K562 (cell line): ENCODE data around the gene ITPK1. TPM values are rescaled to one million over a fixed set of nuclear protein-coding genes. Genes with fewer than 3 reads are reported as not detected.

Source experiments
- ATAC-seq: fragments of 200-7000 bp; cut with Tn5 transposase; 3 replicates; pipeline ENCODE4 v1.9.1; 2020; ENCODE audit warnings: moderate library complexity
- BruUV-seq: library from RNA; stranded (reverse); fragments of 400-500 nt; replicated peaks from 2 replicates; lab custom pipeline; 2021; lab: Mats Ljungman, UMichigan
- CTCF ChIA-PET: fragments of 300-600 bp; formaldehyde crosslinking; extraction: SDS; loops from one replicate; lab custom pipeline; 2021; ENCODE audit warnings: low intra/inter-chr PET ratio; lab: Yijun Ruan, JAX
- POLR2A ChIA-PET: fragments of 300-600, 350-650 bp; sonication (Branson Sonifier 250); formaldehyde crosslinking; extraction: SDS; loops from one replicate; lab custom pipeline; 2021; ENCODE audit warnings: antibody characterized with exemption, inconsistent platforms; lab: Yijun Ruan, JAX
- DNase-seq, 4 experiments: peaks; one replicate each; pipeline versions ENCODE4 v3.0.0 to v3.0.0-alpha.2; 2011 to 2018; ENCODE audit warnings: low spot score in 3 of 4, mixed read lengths in 3 of 4; ENCODE audit errors: extremely low read depth in 1 of 4
- FAIRE-seq: peaks from 2 replicates; lab custom pipeline; 2011; peaks lifted over from hg19 to GRCh38; lab: Jason Lieb, UNC
- H2AFZ ChIP-seq: 2 replicates; pipeline ENCODE4 v1.6.0; 2011; ENCODE audit warnings: low read depth, low read length, control low read depth, inconsistent platforms
- H3K27ac ChIP-seq: fragments of 200-600 bp; 3 replicates; pipeline ENCODE4 v1.8.0; 2011; ENCODE audit warnings: low read depth, mild to moderate bottlenecking, control low read depth, inconsistent platforms, low read length, moderate library complexity, mixed read lengths; ENCODE audit errors: extremely low read depth
- H3K27me3 ChIP-seq, 2 experiments: fragments of 300-600 bp in 1 of 2; 2 replicates in 1 of 2; 3 replicates in 1 of 2; pipeline versions ENCODE4 v1.6.0 to v1.8.0; 2011; ENCODE audit warnings: inconsistent platforms in 2 of 2, low read length in 2 of 2, mild to moderate bottlenecking in 1 of 2, mixed read lengths in 1 of 2, moderate library complexity in 1 of 2; ENCODE audit not compliant: control insufficient read depth in 2 of 2, insufficient read depth in 2 of 2
- H3K36me3 ChIP-seq: fragments of 300-600 bp; 3 replicates; pipeline ENCODE4 v1.8.0; 2011; ENCODE audit warnings: mild to moderate bottlenecking, low read length, inconsistent platforms; ENCODE audit not compliant: control insufficient read depth, insufficient read depth
- H3K4me1 ChIP-seq, 2 experiments: fragments of 200-600 bp in 1 of 2; replicated peaks in 1 of 2; 2 replicates in 1 of 2; 3 replicates in 1 of 2; pipeline versions ENCODE4 v1.5.1 to v1.8.0; 2011; ENCODE audit warnings: inconsistent platforms in 2 of 2, low read length in 2 of 2, mild to moderate bottlenecking in 1 of 2, mixed read lengths in 1 of 2, moderate library complexity in 1 of 2; ENCODE audit not compliant: control insufficient read depth in 2 of 2, insufficient read depth in 2 of 2
- H3K4me2 ChIP-seq: 2 replicates; pipeline ENCODE4 v1.6.1; 2011; ENCODE audit warnings: low read length, control low read depth, inconsistent platforms, mixed read lengths; ENCODE audit not compliant: insufficient read depth
- H3K4me3 ChIP-seq: fragments of 200-600 bp; sonication (generic), shearing (Covaris generic); 2 replicates; pipeline ENCODE4 v1.5.1; 2016; ENCODE audit warnings: control low read depth, inconsistent platforms
- H3K79me2 ChIP-seq: fragments of 200-600 bp; 3 replicates; pipeline ENCODE4 v1.8.0; 2011; ENCODE audit warnings: low read length, inconsistent platforms; ENCODE audit not compliant: control insufficient read depth, insufficient read depth
- H3K9ac ChIP-seq, 2 experiments: 2 replicates each; pipeline versions ENCODE4 v1.6.0 to v1.6.1; 2011; ENCODE audit warnings: low read depth in 2 of 2, low read length in 2 of 2, control low read depth in 1 of 2, inconsistent platforms in 1 of 2, mild to moderate bottlenecking in 1 of 2, mixed read lengths in 1 of 2; ENCODE audit not compliant: insufficient read depth in 1 of 2
- H3K9me1 ChIP-seq: one replicate; pipeline ENCODE4 v1.6.0; 2011; ENCODE audit warnings: inconsistent platforms, mild to moderate bottlenecking, low read length, moderate library complexity; ENCODE audit not compliant: control insufficient read depth, insufficient read depth
- H3K9me3 ChIP-seq: replicated peaks from 2 replicates; pipeline ENCODE4 v1.5.1; 2011; ENCODE audit warnings: low read depth, low read length, inconsistent platforms; ENCODE audit not compliant: control insufficient read depth, insufficient read depth
- H4K20me1 ChIP-seq: replicated peaks from 2 replicates; pipeline ENCODE4 v1.6.1; 2011; ENCODE audit warnings: low read length, inconsistent platforms, mixed read lengths; ENCODE audit not compliant: control insufficient read depth, insufficient read depth
- ATF7 ChIP-seq: fragments of 450-650 bp; IDR thresholded peaks from 2 replicates; pipeline ENCODE4 v1.7.1; 2014; ENCODE audit warnings: mild to moderate bottlenecking, moderate library complexity
- CREB3L1 ChIP-seq: fragments of 450-650 bp; IDR thresholded peaks from 2 replicates; pipeline ENCODE4 v1.6.1; 2014; ENCODE audit warnings: low read depth, mild to moderate bottlenecking, moderate library complexity, borderline replicate concordance
- HES1 ChIP-seq: fragments of 450-650 bp; IDR thresholded peaks from 2 replicates; pipeline ENCODE4 v1.6.1; 2016; ENCODE audit warnings: low read depth, mild to moderate bottlenecking, moderate library complexity
- HMBOX1 ChIP-seq: sonication (generic); IDR thresholded peaks from 2 replicates; pipeline ENCODE4 v1.6.1; 2016
- JUND ChIP-seq, 2 experiments: IDR thresholded peaks; 2 replicates in 1 of 2; 3 replicates in 1 of 2; pipeline ENCODE4 v1.6.1; 2011; ENCODE audit warnings: borderline replicate concordance in 2 of 2, low read depth in 2 of 2, low read length in 2 of 2, improper control_type of control experiment in 1 of 2, missing biosample characterization in 1 of 2, missing genetic modification characterization in 1 of 2, missing genetic modification reagents in 1 of 2
- SRF ChIP-seq, 2 experiments: fragments of 250-450, 450-650 bp in 1 of 2; sonication (Bioruptor Pico) in 1 of 2; sonication (generic) in 1 of 2; formaldehyde crosslinking; IDR thresholded peaks; 2 replicates each; pipeline versions ENCODE4 v1.5.0 to v1.5.1; 2020 to 2022; ENCODE audit warnings: mild to moderate bottlenecking in 1 of 2, missing genetic modification reagents in 1 of 2
- ZBTB9 ChIP-seq: fragments of 450-650 bp; formaldehyde crosslinking; IDR thresholded peaks from 2 replicates; pipeline ENCODE4 v1.4.0; 2020; ENCODE audit warnings: mild to moderate bottlenecking, moderate library complexity
- ZFP30 ChIP-seq: fragments of 250-450 bp; sonication (Bioruptor Pico); IDR thresholded peaks from 2 replicates; pipeline ENCODE4 v1.8.0; 2022; ENCODE audit warnings: moderate library complexity, mild to moderate bottlenecking, inconsistent platforms, borderline replicate concordance
- ZNF12 ChIP-seq: sonication (generic); formaldehyde crosslinking; IDR thresholded peaks from 2 replicates; pipeline ENCODE4 v1.4.0; 2020; ENCODE audit warnings: mild to moderate bottlenecking, missing genetic modification reagents
- WGBS: fragments of 100-300 bp; shearing (Covaris generic); methylation state at CpG from one replicate; pipeline ENCODE4 v1.1.6; 2016; ENCODE audit warnings: low coverage, mixed read lengths; ENCODE audit not compliant: insufficient coverage; ENCODE audit errors: missing lambda C conversion rate; 5-methylcytosine and 5-hydroxymethylcytosine counted together
- in situ Hi-C: fragments of 300-500 bp; cut with MboI; formaldehyde crosslinking; loops from 4 replicates; pipeline ENCODE4 v1.15.0; 2018; ENCODE audit warnings: inconsistent platforms, mixed read lengths
- intact Hi-C: fragments of 100-400 bp; cut with micrococcal nuclease; formaldehyde crosslinking; loops from 2 replicates; pipeline ENCODE4 v1.14.2; 2022
- polyA plus RNA-seq, 8 experiments: library from polyadenylated mRNA; depleted of rRNA in 4 of 8; stranded (reverse) in 5 of 8; unstranded in 3 of 8; fragments of >200 nt; fragmentation: Nextera tagmentation in 2 of 8; fragmentation: Illumina TruSeq in 1 of 8; extraction: Ambion mirVana in 2 of 8; extraction: Trizol in 1 of 8; gene quantifications; 2 replicates each; pipeline versions ENCODE4 v1.2.1 to v1.2.3, GENCODE V29; 2011 to 2014; ENCODE audit warnings: inconsistent platforms in 1 of 8, missing spikeins in 1 of 8
- total RNA-seq, 7 experiments: library from RNA; depleted of rRNA in 6 of 7; stranded (reverse); fragments of >200 nt in 6 of 7; fragmentation: Illumina TruSeq in 2 of 7; extraction: Trizol in 2 of 7; gene quantifications; 2 replicates each; pipeline versions ENCODE4 v1.2.1 to v1.2.3, GENCODE V29; 2011 to 2021; ENCODE audit warnings: low replicate concordance in 1 of 7

ITPK1 gene
- total and polyA plus RNA-seq, 9 of the 15 experiments (the other 6 are each of a cell fraction or from before 2014, with no cell fraction given), result 1.2 to 39.2 (median 23.0) TPM

- 67% methylated on average over 11 of the region's 14 CpGs for WGBS
- no peak for TF ChIP-seq ZNF12
- no peak for TF ChIP-seq HES1
- TF ChIP-seq SRF (CRISPR knock-in tag; IDR thresholded peaks at IDR 0.05), result no peak
- TF ChIP-seq ZFP30 (CRISPR knock-in tag), result no peak
- no peak for TF ChIP-seq ZBTB9 (CRISPR knock-in tag)
- no peak for TF ChIP-seq ATF7
- TF ChIP-seq JUND (IDR thresholded peaks at IDR 0.05; ENCODE audit: borderline replicate concordance, low read depth, low read length), result no peak
- no peak for TF ChIP-seq JUND (tag; IDR thresholded peaks at IDR 0.05; ENCODE audit: borderline replicate concordance, low read depth, low read length)
- TF ChIP-seq CREB3L1, result no peak
- TF ChIP-seq HMBOX1, result no peak
- no peaks in the 10 kb centered on the region for H3K9me3 ChIP-seq
- no peak overlapping the region for H3K27ac ChIP-seq
- intact Hi-C loops (no loop called here), in situ Hi-C loops (no loop called here)
- FAIRE-seq (no peak), ATAC-seq (no peak), DNase-seq (no peak)
- no peak overlapping the region for H3K4me3 ChIP-seq
- H3K79me2 ChIP-seq, result peaks cover 4% of the 10 kb centered on the region; the same call in 1 of the 3 replicates
- no peaks in the 10 kb centered on the region for H3K9me1 ChIP-seq
- no peak overlapping the region; a peak in 1 of 4 replicates for H3K9ac ChIP-seq
- H3K4me2 ChIP-seq, result no peak overlapping the region
- H3K4me1 ChIP-seq, result peaks cover 0 to 6% of the 10 kb centered on the region in 2 experiments; a peak in 1 of 5 replicates
- H3K27me3 ChIP-seq, result no peaks in the 10 kb centered on the region
- ChIA-PET POLR2A (interaction anchor here (0.6 kb wide), 1 partner anchor 500 kb away, joined by 3 read pairs; no protein-coding TSS in a partner anchor), CTCF (no interaction called here)
- no peaks in the 10 kb centered on the region for H3K36me3 ChIP-seq
- no peak overlapping the region for H2AFZ ChIP-seq
- H4K20me1 ChIP-seq, result no peaks in the 10 kb centered on the region
- no TSS peak for BruUV-seq
Observed at GRCh38 chr14:92968291-92969020, 147.3 kb downstream of the ITPK1 start.
